GM06990 (cell line): ENCODE results near the gene HBG2.

ENCODE experiments used
- DNase-seq: peaks from one replicate; pipeline ENCODE4 v3.0.0-alpha.2; 2011; ENCODE audit not compliant: insufficient read length; ENCODE audit errors: extremely low read depth
- H3K27me3 ChIP-seq: replicated peaks from 2 replicates; pipeline ENCODE4 v1.6.0; 2011; ENCODE audit warnings: low read length; ENCODE audit not compliant: control insufficient read depth, insufficient read depth
- H3K36me3 ChIP-seq: 2 replicates; pipeline ENCODE4 v1.5.1; 2011; ENCODE audit warnings: low read length; ENCODE audit not compliant: control insufficient read depth, insufficient read depth
- H3K4me3 ChIP-seq: replicated peaks from 2 replicates; pipeline ENCODE4 v1.5.1; 2011; ENCODE audit warnings: low read depth, mild to moderate bottlenecking, control low read depth, low read length
- CTCF ChIP-seq: IDR thresholded peaks from 2 replicates; pipeline ENCODE4 v1.5.1; 2011; ENCODE audit warnings: low read length, control low read depth, mild to moderate bottlenecking, inconsistent platforms; ENCODE audit not compliant: insufficient read depth, poor library complexity, severe bottlenecking

HBG2 gene

GRCh38 chr11:5288906-5289550, 34.4 kb upstream of the HBG2 start:
- Histone ChIP-seq H3K4me3 (no peak overlapping the region), H3K27me3 (no peaks in the 10 kb centered on the region), H3K36me3 (no peaks in the 10 kb centered on the region)
- no peak for DNase-seq
- no peak for TF ChIP-seq CTCF

- no peaks in the 10 kb centered on the region for H3K27me3 ChIP-seq
- no peak for DNase-seq
- TF ChIP-seq CTCF, result no peak
- H3K4me3 ChIP-seq, result no peak overlapping the region
- H3K36me3 ChIP-seq, result no peaks in the 10 kb centered on the region
Measured at GRCh38 chr11:5288108-5288905, 33.7 kb upstream of the HBG2 start.

DNA sequence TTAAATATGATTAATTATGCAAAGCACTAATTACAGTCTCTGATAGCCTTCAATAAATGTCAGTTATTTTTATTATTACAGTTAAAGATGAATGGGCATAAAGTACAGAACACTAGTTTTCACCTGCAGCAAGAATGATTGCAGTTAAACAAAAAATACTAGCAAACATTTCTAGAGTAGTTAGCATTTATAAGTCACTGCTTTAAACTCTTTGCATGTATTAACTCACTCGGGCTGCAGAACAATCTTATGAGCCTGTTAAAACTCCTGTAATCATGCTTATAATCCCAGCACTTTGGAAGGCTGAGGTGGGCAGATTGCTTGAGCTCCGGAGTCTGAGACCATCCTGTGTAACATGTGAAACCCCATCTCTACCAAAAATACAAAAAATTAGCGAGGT, 32.3 kb upstream of the HBG2 start:
- no peak for DNase-seq
- Histone ChIP-seq H3K36me3 (no peaks in the 10 kb centered on the region), H3K27me3 (no peaks in the 10 kb centered on the region), H3K4me3 (no peak overlapping the region)
- no peak for TF ChIP-seq CTCF

DNA sequence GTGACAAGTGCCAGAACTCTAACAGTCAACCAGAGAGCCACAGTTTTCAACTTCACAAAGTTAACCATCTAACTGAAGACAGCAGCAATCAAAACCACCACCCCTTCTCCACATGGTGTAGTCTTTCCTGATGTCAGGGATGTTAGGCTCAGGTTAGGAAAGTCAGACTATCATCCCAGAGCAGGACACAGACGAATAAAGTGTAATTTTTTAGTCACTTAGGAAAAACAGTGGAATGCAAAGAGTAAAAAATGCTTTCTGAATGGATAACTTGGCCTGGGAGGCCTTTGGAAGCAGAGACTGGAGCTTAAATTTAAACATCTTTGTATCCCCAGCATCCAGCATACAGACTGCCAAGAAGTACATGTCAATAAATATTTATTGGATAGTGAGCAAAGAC, 31.8 kb upstream of the HBG2 start:
- no peak for TF ChIP-seq CTCF
- no peak for DNase-seq
- Histone ChIP-seq H3K27me3 (no peaks in the 10 kb centered on the region), H3K36me3 (no peaks in the 10 kb centered on the region), H3K4me3 (no peak overlapping the region)

DNA sequence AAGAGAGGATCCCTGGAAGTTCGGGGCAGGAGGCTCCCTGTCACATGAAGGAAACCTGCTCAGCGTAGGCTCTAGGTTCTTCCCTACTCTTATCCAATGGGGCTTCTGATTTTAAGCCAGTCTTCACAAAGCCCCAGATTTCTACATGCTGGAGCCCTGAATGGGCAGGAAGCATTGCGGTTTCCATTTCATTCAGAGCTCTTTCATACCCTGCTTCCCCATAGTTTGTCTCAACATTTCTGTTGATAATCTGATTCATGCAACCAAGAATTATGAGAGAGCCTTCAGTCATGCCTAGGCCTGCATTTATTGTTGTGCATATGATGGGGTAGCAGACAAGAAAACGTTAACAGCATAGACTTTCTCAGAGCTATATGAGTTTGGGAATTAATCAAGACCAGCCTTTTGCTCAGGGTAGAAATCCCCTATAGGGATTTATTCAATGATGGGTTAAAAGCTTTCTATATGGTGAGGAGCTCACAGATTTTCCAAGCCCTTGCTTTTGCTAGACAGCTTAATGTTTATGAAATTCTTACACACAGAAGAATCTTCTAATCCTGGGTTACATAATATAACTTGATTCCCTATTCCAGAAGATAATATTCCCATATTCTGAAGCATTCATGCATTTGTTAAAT, 31.2 kb upstream of the HBG2 start:
- Histone ChIP-seq H3K4me3 (no peak overlapping the region), H3K27me3 (no peaks in the 10 kb centered on the region), H3K36me3 (no peaks in the 10 kb centered on the region)
- TF ChIP-seq CTCF, result no peak
- no peak for DNase-seq
